ENCODE results near the gene PFN1.
A peak's percentile ranks its signal among the peaks of the same experiment; 100 is the strongest.

Gene PFN1

DNA sequence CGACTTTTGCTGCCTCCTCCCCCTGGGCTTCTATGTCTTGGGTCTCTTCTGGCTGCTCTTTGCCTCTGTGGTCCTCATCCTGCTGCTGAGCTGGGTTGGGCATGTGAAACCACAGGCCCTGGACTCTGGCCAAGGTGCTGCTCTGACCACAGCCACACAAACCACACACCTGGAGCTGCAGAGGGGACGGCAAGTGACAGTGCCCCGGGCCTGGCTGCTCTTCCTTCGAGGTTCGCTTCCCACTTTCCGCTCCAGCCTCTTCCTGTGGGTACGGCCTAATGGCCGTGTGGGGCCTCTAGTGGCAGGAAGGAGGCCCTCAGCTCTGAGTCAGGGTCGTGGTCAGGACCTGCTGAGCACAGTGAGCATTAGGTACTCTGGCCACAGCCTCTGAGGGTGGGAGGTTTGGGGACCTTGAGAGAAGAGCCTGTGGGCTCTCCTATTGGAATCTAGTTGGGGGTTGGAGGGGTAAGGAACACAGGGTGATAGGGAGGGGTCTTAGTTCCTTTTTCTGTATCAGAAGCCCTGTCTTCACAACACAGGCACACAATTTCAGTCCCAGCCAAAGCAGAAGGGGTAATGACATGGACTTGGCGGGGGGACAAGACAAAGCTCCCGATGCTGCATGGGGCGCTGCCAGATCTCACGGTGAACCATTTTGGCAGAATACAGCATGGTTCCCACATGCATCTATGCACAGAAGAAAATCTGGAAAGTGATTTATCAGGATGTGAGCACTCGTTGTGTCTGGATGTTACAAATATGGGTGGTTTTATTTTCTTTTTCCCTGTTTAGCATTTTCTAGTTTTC lies 14.0 kb downstream of the PFN1 start:
- H3K9me2 ChIP-seq (replicated peaks; ENCODE audit: control insufficient read depth, low read length), result no peaks in the 10 kb centered on the region
- H3K4me2 ChIP-seq (ENCODE audit: low read length), result peak overlapping the region; percentile 25; the same call in 1 of the 2 replicates
- H3F3A ChIP-seq (ENCODE audit: control insufficient read depth, insufficient read depth), result no peaks in the 10 kb centered on the region
- no peak overlapping the region for H3K4me3 ChIP-seq (ENCODE audit: low read length)
- no peak overlapping the region for H3K27ac ChIP-seq (ENCODE audit: low read depth, low read length)
- peaks cover 41% of the 10 kb centered on the region for H3K36me3 ChIP-seq (ENCODE audit: control insufficient read depth, low read length)
- H3K27me3 ChIP-seq (ENCODE audit: control insufficient read depth, low read length), result no peaks in the 10 kb centered on the region
- H4K20me1 ChIP-seq (ENCODE audit: control insufficient read depth, insufficient read depth, low read depth, low read length), result no peaks in the 10 kb centered on the region; the same call in 1 of the 2 replicates
- no peaks in the 10 kb centered on the region for H3K9me3 ChIP-seq (ENCODE audit: control insufficient read depth, insufficient read depth, low read length)
- TF ChIP-seq, protein P1, sequence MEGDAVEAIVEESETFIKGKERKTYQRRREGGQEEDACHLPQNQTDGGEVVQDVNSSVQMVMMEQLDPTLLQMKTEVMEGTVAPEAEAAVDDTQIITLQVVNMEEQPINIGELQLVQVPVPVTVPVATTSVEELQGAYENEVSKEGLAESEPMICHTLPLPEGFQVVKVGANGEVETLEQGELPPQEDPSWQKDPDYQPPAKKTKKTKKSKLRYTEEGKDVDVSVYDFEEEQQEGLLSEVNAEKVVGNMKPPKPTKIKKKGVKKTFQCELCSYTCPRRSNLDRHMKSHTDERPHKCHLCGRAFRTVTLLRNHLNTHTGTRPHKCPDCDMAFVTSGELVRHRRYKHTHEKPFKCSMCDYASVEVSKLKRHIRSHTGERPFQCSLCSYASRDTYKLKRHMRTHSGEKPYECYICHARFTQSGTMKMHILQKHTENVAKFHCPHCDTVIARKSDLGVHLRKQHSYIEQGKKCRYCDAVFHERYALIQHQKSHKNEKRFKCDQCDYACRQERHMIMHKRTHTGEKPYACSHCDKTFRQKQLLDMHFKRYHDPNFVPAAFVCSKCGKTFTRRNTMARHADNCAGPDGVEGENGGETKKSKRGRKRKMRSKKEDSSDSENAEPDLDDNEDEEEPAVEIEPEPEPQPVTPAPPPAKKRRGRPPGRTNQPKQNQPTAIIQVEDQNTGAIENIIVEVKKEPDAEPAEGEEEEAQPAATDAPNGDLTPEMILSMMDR (IDR thresholded peaks at IDR 0.05; ENCODE audit: low read depth, low read length, poor library complexity, severe bottlenecking), result peak; percentile 34
- no peak for TF ChIP-seq EZH2phosphoT487 (IDR thresholded peaks at IDR 0.05; ENCODE audit: borderline replicate concordance, low read length)
- H3K79me2 ChIP-seq (ENCODE audit: control insufficient read depth, low read length), result peaks cover 19% of the 10 kb centered on the region
- H3K4me1 ChIP-seq (ENCODE audit: control insufficient read depth, low read length), result peaks cover 22% of the 10 kb centered on the region

- H3K79me2 ChIP-seq (ENCODE audit: control insufficient read depth, low read length), result peaks cover 11% of the 10 kb centered on the region
- H3K9me2 ChIP-seq (replicated peaks; ENCODE audit: control insufficient read depth, low read length), result no peaks in the 10 kb centered on the region
- H3K4me1 ChIP-seq (ENCODE audit: control insufficient read depth, low read length), result peaks cover 19% of the 10 kb centered on the region
- no peak overlapping the region for H3K4me2 ChIP-seq (ENCODE audit: low read length)
- no peak for TF ChIP-seq EZH2phosphoT487 (IDR thresholded peaks at IDR 0.05; ENCODE audit: borderline replicate concordance, low read length)
- TF ChIP-seq, protein P1 (IDR thresholded peaks at IDR 0.05; ENCODE audit: low read depth, low read length, poor library complexity, severe bottlenecking), result no peak
- H3K27ac ChIP-seq (ENCODE audit: low read depth, low read length), result no peak overlapping the region
- peaks cover 34% of the 10 kb centered on the region for H3K36me3 ChIP-seq (ENCODE audit: control insufficient read depth, low read length)
- no peaks in the 10 kb centered on the region for H3F3A ChIP-seq (ENCODE audit: control insufficient read depth, insufficient read depth)
- H3K4me3 ChIP-seq (ENCODE audit: low read length), result no peak overlapping the region
- H4K20me1 ChIP-seq (ENCODE audit: control insufficient read depth, insufficient read depth, low read depth, low read length), result no peaks in the 10 kb centered on the region; the same call in 1 of the 2 replicates
- no peaks in the 10 kb centered on the region for H3K27me3 ChIP-seq (ENCODE audit: control insufficient read depth, low read length)
- no peaks in the 10 kb centered on the region for H3K9me3 ChIP-seq (ENCODE audit: control insufficient read depth, insufficient read depth, low read length)
Measured at GRCh38 chr17:4933646-4934045, 14.7 kb downstream of the PFN1 start.

- H3K9me2 ChIP-seq (replicated peaks; ENCODE audit: control insufficient read depth, low read length), result no peaks in the 10 kb centered on the region
- peaks cover 25% of the 10 kb centered on the region for H3K36me3 ChIP-seq (ENCODE audit: control insufficient read depth, low read length)
- H3K27ac ChIP-seq (ENCODE audit: low read depth, low read length), result no peak overlapping the region
- no peak overlapping the region for H3K4me2 ChIP-seq (ENCODE audit: low read length)
- no peaks in the 10 kb centered on the region for H3K27me3 ChIP-seq (ENCODE audit: control insufficient read depth, low read length)
- TF ChIP-seq, protein P1 (IDR thresholded peaks at IDR 0.05; ENCODE audit: low read depth, low read length, poor library complexity, severe bottlenecking), result no peak
- TF ChIP-seq EZH2phosphoT487 (IDR thresholded peaks at IDR 0.05; ENCODE audit: borderline replicate concordance, low read length), result no peak
- no peaks in the 10 kb centered on the region; the same call in 1 of the 2 replicates for H4K20me1 ChIP-seq (ENCODE audit: control insufficient read depth, insufficient read depth, low read depth, low read length)
- peaks cover 2% of the 10 kb centered on the region for H3K79me2 ChIP-seq (ENCODE audit: control insufficient read depth, low read length)
- H3K9me3 ChIP-seq (ENCODE audit: control insufficient read depth, insufficient read depth, low read length), result no peaks in the 10 kb centered on the region
- no peak overlapping the region for H3K4me3 ChIP-seq (ENCODE audit: low read length)
- no peaks in the 10 kb centered on the region for H3F3A ChIP-seq (ENCODE audit: control insufficient read depth, insufficient read depth)
- H3K4me1 ChIP-seq (ENCODE audit: control insufficient read depth, low read length), result peaks cover 11% of the 10 kb centered on the region
Measured at GRCh38 chr17:4932756-4933155, 15.6 kb downstream of the PFN1 start.

All from DOHH2 (cell line).